Mesendoderm (in vitro differentiated cells): ENCODE data around the gene OR6K2.
"Not testable (repeated sequence)": the region's sequence is repeated elsewhere in the genome, so short reads cannot be mapped to it uniquely, and the experiment has no call there.

Experiments used
- DNase-seq: peaks from one replicate; pipeline ENCODE4 v3.0.0; 2013
- H2AK5ac ChIP-seq: 2 replicates; pipeline ENCODE4 v1.6.1; 2013; ENCODE audit warnings: low read length, inconsistent platforms
- H2BK120ac ChIP-seq: 2 replicates; pipeline ENCODE4 v1.6.1; 2013; ENCODE audit warnings: low read depth, mild to moderate bottlenecking, low read length, moderate library complexity, mixed read lengths
- H2BK15ac ChIP-seq: replicated peaks from 2 replicates; pipeline ENCODE4 v1.6.1; 2013; ENCODE audit warnings: low read depth, mild to moderate bottlenecking, moderate library complexity
- H2BK5ac ChIP-seq: 2 replicates; pipeline ENCODE4 v1.6.1; 2013; ENCODE audit warnings: low read length, inconsistent platforms
- H3K18ac ChIP-seq: 2 replicates; pipeline ENCODE4 v1.6.1; 2013; ENCODE audit warnings: mild to moderate bottlenecking, low read length, mixed read lengths
- H3K23ac ChIP-seq: one replicate; pipeline ENCODE4 v1.6.1; 2013; ENCODE audit warnings: low read length
- H3K27ac ChIP-seq: 2 replicates; pipeline ENCODE4 v1.5.1; 2013; ENCODE audit warnings: low read depth, mild to moderate bottlenecking, inconsistent platforms, low read length, moderate library complexity
- H3K27me3 ChIP-seq: 2 replicates; pipeline ENCODE4 v1.6.1; 2013; ENCODE audit warnings: low read length, control low read depth, mild to moderate bottlenecking, inconsistent platforms; ENCODE audit not compliant: insufficient read depth, poor library complexity
- H3K36me3 ChIP-seq: 2 replicates; pipeline ENCODE4 v1.6.1; 2013; ENCODE audit warnings: low read length, inconsistent platforms; ENCODE audit not compliant: control insufficient read depth, insufficient read depth
- H3K4ac ChIP-seq: one replicate; pipeline ENCODE4 v1.6.1; 2013; ENCODE audit warnings: low read depth, mild to moderate bottlenecking, low read length, moderate library complexity
- H3K4me1 ChIP-seq: 2 replicates; pipeline ENCODE4 v1.6.1; 2013; ENCODE audit warnings: low read depth, low read length, inconsistent platforms; ENCODE audit not compliant: control insufficient read depth
- H3K4me2 ChIP-seq: 2 replicates; pipeline ENCODE4 v1.6.1; 2013; ENCODE audit warnings: low read length
- H3K4me3 ChIP-seq: 2 replicates; pipeline ENCODE4 v1.5.1; 2013; ENCODE audit warnings: mild to moderate bottlenecking, low read length
- H3K56ac ChIP-seq: one replicate; pipeline ENCODE4 v1.6.1; 2013; ENCODE audit warnings: low read length
- H3K79me1 ChIP-seq: 2 replicates; pipeline ENCODE4 v1.6.1; 2013; ENCODE audit warnings: low read length, inconsistent platforms
- H3K79me2 ChIP-seq: 2 replicates; pipeline ENCODE4 v1.6.1; 2013; ENCODE audit warnings: mild to moderate bottlenecking, low read length; ENCODE audit not compliant: control insufficient read depth, insufficient read depth
- H3K9ac ChIP-seq: 2 replicates; pipeline ENCODE4 v1.6.1; 2013; ENCODE audit warnings: low read length, inconsistent platforms
- H4K5ac ChIP-seq: one replicate; pipeline ENCODE4 v1.6.1; 2013; ENCODE audit warnings: low read length
- H4K8ac ChIP-seq: one replicate; pipeline ENCODE4 v1.6.1; 2013; ENCODE audit warnings: low read depth, mild to moderate bottlenecking, control low read depth, low read length, moderate library complexity
- WGBS: extraction: QIAGEN DNeasy Blood & Tissue Kit; methylation state at CpG from one replicate; pipeline ENCODE4 v1.1.7; 2013; ENCODE audit warnings: low lambda C conversion rate, missing lambda C conversion rate; ENCODE audit not compliant: insufficient coverage; ENCODE audit errors: extremely low coverage; 5-methylcytosine and 5-hydroxymethylcytosine counted together

Gene OR6K2

GRCh38 chr1:158689875-158690274 lies 10.6 kb downstream of the OR6K2 start:
- no peak overlapping the region for H3K27ac ChIP-seq
- no peak overlapping the region for H2BK15ac ChIP-seq
- H2BK120ac ChIP-seq = no peak overlapping the region
- no peaks in the 10 kb centered on the region for H3K4me1 ChIP-seq
- no peak for DNase-seq
- no peak overlapping the region for H3K9ac ChIP-seq
- no peak overlapping the region for H3K56ac ChIP-seq
- H2AK5ac ChIP-seq = no peak overlapping the region
- no peak overlapping the region for H4K5ac ChIP-seq
- no peaks in the 10 kb centered on the region for H3K36me3 ChIP-seq
- no peak overlapping the region for H3K18ac ChIP-seq
- H2BK5ac ChIP-seq = no peak overlapping the region
- no peak overlapping the region for H3K4me2 ChIP-seq
- no peak overlapping the region for H3K4me3 ChIP-seq
- H3K27me3 ChIP-seq = no peaks in the 10 kb centered on the region
- no peaks in the 10 kb centered on the region for H3K79me1 ChIP-seq
- no peaks in the 10 kb centered on the region for H3K79me2 ChIP-seq
- H4K8ac ChIP-seq = no peak overlapping the region
- no peak overlapping the region for H3K4ac ChIP-seq
- no peak overlapping the region for H3K23ac ChIP-seq

- Histone ChIP-seq H3K9ac (no peak overlapping the region), H3K27ac (no peak overlapping the region), H3K79me1 (no peaks in the 10 kb centered on the region), H2BK120ac (no peak overlapping the region), H3K4me2 (no peak overlapping the region), H3K23ac (no peak overlapping the region), H3K4me3 (no peak overlapping the region), H3K56ac (no peak overlapping the region), H2AK5ac (no peak overlapping the region), H4K5ac (no peak overlapping the region), H2BK15ac (no peak overlapping the region), H3K79me2 (no peaks in the 10 kb centered on the region), H3K4ac (no peak overlapping the region), H3K27me3 (no peaks in the 10 kb centered on the region), H4K8ac (no peak overlapping the region), H2BK5ac (no peak overlapping the region), H3K36me3 (no peaks in the 10 kb centered on the region), H3K18ac (no peak overlapping the region), H3K4me1 (no peaks in the 10 kb centered on the region)
- no peak for DNase-seq
- no CpG with 5 or more reads among the region's 1 CpG for WGBS
These were observed 11.3 kb downstream of the OR6K2 start for GRCh38 chr1:158689110-158689509.

- not testable (repeated sequence) for H2BK5ac ChIP-seq, H3K18ac ChIP-seq, H3K56ac ChIP-seq, H3K4me3 ChIP-seq, H3K4me2 ChIP-seq, H4K5ac ChIP-seq, H3K79me2 ChIP-seq, H3K4ac ChIP-seq, H3K4me1 ChIP-seq, H3K27me3 ChIP-seq, H3K9ac ChIP-seq, H3K79me1 ChIP-seq, H2BK15ac ChIP-seq, H3K23ac ChIP-seq, H2AK5ac ChIP-seq, H3K27ac ChIP-seq, H4K8ac ChIP-seq, H3K36me3 ChIP-seq, H2BK120ac ChIP-seq, DNase-seq
- no CpG with 5 or more reads among the region's 1 CpG for WGBS
These were observed 12.1 kb downstream of the OR6K2 start for GRCh38 chr1:158688343-158688742.

- H2BK120ac ChIP-seq = no peak overlapping the region
- no peaks in the 10 kb centered on the region for H3K79me2 ChIP-seq
- H3K9ac ChIP-seq = no peak overlapping the region
- H3K18ac ChIP-seq = no peak overlapping the region
- H4K5ac ChIP-seq = no peak overlapping the region
- DNase-seq = no peak
- no peaks in the 10 kb centered on the region for H3K79me1 ChIP-seq
- H3K56ac ChIP-seq = no peak overlapping the region
- no peak overlapping the region for H2AK5ac ChIP-seq
- H2BK15ac ChIP-seq = no peak overlapping the region
- no peaks in the 10 kb centered on the region for H3K4me1 ChIP-seq
- H2BK5ac ChIP-seq = no peak overlapping the region
- H3K27ac ChIP-seq = no peak overlapping the region
- H3K23ac ChIP-seq = no peak overlapping the region
- H3K4me2 ChIP-seq = no peak overlapping the region
- no peak overlapping the region for H4K8ac ChIP-seq
- H3K36me3 ChIP-seq = no peaks in the 10 kb centered on the region
- no peak overlapping the region for H3K4ac ChIP-seq
- no peak overlapping the region for H3K4me3 ChIP-seq
- H3K27me3 ChIP-seq = no peaks in the 10 kb centered on the region
These were observed 13.4 kb downstream of the OR6K2 start for GRCh38 chr1:158687037-158687436.

GRCh38 chr1:158686111-158687009 lies 14.1 kb downstream of the OR6K2 start, which contains the start of gene SPTA1:
TSS of gene SPTA1 (minus strand) at chr1:158686715. CDS start at chr1:158686517, 198 bp downstream.
- no peak within 1 kb of the TSS for H2AK5ac ChIP-seq
- no peak within 1 kb of the TSS for H4K5ac ChIP-seq
- H3K4me1 ChIP-seq = no peaks in the 10 kb centered on the region
- no peaks in the 10 kb centered on the region for H3K79me1 ChIP-seq
- H3K79me2 ChIP-seq = no peaks in the 10 kb centered on the region
- H4K8ac ChIP-seq = no peak within 1 kb of the TSS
- H3K23ac ChIP-seq = no peak within 1 kb of the TSS
- no peak within 1 kb of the TSS for H3K27ac ChIP-seq
- no peak within 1 kb of the TSS for H3K4me2 ChIP-seq
- WGBS = no CpG with 5 or more reads among the region's 7 CpGs
- no peak within 1 kb of the TSS for H3K4ac ChIP-seq
- H2BK5ac ChIP-seq = no peak within 1 kb of the TSS
- no peak within 1 kb of the TSS for H3K9ac ChIP-seq
- DNase-seq = peak; percentile 10
- no peak within 1 kb of the TSS for H3K18ac ChIP-seq
- H3K36me3 ChIP-seq = no peaks in the 10 kb centered on the region
- no peak within 1 kb of the TSS for H3K56ac ChIP-seq
- no peak within 1 kb of the TSS for H2BK120ac ChIP-seq
- H3K4me3 ChIP-seq = no peak within 1 kb of the TSS
- H3K27me3 ChIP-seq = no peaks in the 10 kb centered on the region
- H2BK15ac ChIP-seq = no peak within 1 kb of the TSS

- Histone ChIP-seq H3K4ac (no peak overlapping the region), H3K9ac (no peak overlapping the region), H3K36me3 (no peaks in the 10 kb centered on the region), H3K27ac (no peak overlapping the region), H3K18ac (no peak overlapping the region), H3K79me2 (no peaks in the 10 kb centered on the region), H3K23ac (no peak overlapping the region), H3K4me3 (no peak overlapping the region), H4K8ac (no peak overlapping the region), H2BK15ac (no peak overlapping the region), H2BK120ac (no peak overlapping the region), H2BK5ac (no peak overlapping the region), H3K56ac (no peak overlapping the region), H3K4me1 (no peaks in the 10 kb centered on the region), H3K27me3 (no peaks in the 10 kb centered on the region), H4K5ac (no peak overlapping the region), H2AK5ac (no peak overlapping the region), H3K4me2 (no peak overlapping the region), H3K79me1 (no peaks in the 10 kb centered on the region)
- DNase-seq = no peak
- WGBS = no CpG with 5 or more reads among the region's 7 CpGs
These were observed 15.4 kb downstream of the OR6K2 start for GRCh38 chr1:158685085-158685484.
